CD4-positive, alpha-beta T cell treated with Interleukin-4 for 1 hour (primary cell): Measurements from ENCODE around the gene FHIT.
A peak's percentile ranks its signal among the peaks of the same experiment; 100 is the strongest.

Source experiments
- DNase-seq, 2 donors: peaks; one replicate each; pipeline ENCODE4 v3.0.0-alpha.2; 2020 to 2022

FHIT gene

GRCh38 chr3:60073228-60073627, 1178.0 kb downstream of the FHIT start:
- no peak for DNase-seq

DNA sequence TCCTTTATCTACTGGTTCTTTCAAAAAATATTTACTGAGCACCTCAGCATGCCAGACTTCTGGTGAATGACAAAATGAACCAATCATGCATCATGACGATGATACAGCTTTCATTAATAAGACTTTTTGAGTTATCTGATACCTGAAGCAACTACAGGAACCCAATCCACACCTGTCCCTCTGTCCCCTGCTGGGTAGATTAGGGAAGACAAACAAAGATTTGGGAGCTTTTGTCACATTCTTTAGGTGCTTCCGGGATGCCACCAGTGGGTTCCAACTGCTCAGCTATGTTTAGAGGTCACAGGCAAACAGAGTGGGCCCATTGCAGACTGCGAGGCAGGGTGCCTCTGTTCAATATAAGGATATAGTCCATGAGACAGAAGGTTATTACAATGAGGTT, 1180.9 kb downstream of the FHIT start:
- no peak for DNase-seq

DNA sequence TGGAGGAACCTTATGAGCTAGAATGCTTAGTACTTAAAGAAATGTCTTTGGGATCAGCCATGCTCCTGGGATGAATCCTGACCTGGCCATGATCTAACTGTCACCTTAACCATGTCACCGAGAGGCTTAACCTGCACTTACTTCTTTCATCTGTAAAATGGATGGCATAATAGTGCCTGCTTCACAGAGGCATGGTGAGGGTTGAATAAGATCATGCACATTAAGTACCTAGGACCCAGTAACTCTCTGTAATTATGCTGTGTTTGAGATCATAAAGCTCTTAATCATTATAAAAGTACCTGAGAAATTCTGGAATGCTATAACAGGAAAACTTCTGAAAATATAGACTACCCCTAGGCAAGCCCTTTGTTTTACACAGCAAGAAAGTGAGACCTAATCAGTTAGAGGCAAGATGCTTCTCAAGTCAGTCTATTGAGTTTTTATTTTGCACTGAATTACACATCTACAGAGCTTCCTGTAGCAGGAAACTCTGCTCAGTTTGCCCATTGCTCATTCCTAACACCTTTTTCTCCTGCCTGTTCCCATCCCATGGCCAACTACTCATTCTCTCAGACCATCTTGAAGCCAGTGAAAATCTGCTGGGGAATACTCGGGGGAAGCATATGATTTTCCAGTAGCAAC, 1185.9 kb downstream of the FHIT start:
- DNase-seq, result no peak

DNA sequence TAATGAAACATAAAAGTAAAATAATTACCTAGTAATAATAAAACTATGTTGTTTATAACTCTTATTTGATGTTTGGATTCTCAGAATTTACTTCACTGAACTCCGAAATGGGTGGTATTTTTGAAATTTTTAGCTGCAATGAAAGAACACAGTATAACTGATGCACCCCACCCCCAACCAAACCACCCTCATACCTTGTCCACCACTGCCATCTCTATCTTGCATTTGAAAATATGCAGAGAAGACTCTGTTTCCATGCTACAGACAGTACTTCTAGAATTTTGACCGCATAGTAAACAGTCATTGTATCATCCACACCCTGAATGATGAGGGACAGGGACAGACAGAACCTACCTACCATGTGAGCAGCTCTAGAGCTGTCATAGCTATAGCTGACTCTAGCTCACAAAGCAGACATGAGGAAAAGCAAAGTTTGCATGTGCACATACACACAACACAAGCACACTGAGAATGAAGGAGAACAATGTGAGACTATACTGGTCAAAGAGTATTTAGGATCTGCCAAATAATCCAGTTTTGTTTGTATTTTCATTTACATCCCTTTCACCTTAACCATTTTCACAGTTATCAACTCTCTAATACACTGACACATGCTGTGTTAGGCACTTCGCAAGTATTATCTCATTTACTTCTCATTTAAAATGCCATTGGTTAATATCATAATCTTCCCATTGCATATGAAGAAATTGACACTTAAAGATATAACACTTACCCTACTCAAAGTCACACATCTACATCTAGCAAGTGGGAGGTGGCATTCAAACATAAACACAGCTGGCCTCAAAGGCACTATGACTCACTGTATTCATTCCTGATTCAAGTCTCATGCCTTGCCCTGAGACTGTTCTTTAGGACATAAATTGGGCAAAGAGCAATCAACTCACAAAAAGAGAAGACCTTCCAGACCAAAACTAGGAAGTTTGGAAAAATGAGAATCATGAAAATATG, 1186.8 kb downstream of the FHIT start:
- DNase-seq, result no peak

GRCh38 chr3:60056404-60056803, 1194.8 kb downstream of the FHIT start:
- DNase-seq, result peak; percentile 49 to 68

DNA sequence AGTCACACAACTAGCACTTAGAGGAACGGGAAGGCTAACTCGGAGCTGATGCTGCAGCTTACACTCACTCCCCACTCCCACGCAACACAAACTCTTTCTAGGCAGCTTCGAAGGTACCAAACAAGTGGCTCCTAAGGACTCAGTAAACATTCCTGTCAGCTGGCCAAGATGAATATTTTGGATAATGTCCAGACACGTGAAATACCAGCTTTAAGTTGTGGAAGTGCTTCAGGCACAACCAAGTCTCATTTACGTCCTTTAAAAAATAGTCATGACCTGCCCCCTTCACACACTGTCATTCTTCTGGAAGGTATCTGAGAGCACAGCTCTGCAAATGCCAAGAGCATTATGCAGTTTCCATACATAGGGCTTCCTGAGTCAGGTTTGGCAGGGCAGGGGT, 1195.5 kb downstream of the FHIT start:
- no peak for DNase-seq

GRCh38 chr3:60053526-60054265, 1197.6 kb downstream of the FHIT start:
- DNase-seq, result no peak

GRCh38 chr3:60048447-60048848, 1202.8 kb downstream of the FHIT start:
- DNase-seq, result peak; percentile 75 to 76

DNA sequence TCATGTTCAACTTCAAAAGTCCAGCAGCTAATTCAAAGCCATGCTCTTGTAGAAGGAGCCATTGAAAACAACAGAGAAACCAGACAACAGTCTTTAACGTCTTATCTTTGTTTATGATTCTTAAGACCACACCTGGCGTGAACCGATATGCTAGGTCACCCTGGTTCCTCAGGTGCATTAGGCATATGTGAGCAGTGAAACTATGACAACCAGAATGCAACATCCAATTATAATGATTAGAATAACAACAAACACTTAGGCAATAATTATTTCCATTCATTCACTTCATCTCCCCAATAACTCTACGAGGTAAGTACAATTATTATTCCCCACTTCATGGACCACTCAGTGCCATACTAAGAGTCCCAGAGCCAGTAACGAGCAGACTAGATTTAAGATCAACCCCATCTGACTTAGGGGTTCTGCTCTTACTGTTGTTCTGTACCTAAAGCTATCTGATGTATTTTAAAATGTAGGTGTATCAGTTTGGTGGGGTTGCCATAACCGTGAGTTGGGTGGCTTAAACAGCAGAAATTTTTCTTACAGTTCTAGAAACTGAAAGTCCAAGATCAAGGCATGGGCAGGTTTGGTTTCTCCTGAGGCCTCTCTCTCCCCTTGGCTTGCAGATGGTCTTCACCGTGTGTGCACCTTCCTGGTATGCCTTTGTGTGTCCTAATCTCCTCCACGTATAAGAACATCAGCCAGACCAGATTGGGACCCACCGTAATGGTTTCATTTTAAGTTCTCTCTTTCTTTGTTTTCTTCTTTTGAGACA, 1203.6 kb downstream of the FHIT start:
- peak in 1 of 2 donors; percentile 35 for DNase-seq

DNA sequence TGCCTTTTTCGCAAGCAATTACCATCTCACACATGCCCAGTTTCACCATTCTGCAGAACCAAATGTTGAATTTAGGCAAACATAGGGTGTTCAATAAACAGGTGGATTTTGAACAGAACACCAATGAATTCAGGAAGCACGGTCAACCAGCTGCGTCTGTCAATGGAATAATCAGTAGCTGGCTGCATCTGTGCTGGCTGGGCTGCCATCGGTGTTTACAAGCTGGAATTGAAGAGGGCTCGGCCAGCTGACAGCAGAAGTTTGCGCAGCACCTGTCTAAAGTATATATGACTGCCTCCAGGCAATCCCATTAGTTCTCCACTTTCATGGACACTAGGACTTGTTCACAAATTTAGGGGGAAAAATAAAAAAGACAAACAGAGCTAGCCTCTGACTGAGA, 1205.0 kb downstream of the FHIT start:
- no peak for DNase-seq

GRCh38 chr3:60045686-60046085, 1205.6 kb downstream of the FHIT start:
- no peak for DNase-seq

DNA sequence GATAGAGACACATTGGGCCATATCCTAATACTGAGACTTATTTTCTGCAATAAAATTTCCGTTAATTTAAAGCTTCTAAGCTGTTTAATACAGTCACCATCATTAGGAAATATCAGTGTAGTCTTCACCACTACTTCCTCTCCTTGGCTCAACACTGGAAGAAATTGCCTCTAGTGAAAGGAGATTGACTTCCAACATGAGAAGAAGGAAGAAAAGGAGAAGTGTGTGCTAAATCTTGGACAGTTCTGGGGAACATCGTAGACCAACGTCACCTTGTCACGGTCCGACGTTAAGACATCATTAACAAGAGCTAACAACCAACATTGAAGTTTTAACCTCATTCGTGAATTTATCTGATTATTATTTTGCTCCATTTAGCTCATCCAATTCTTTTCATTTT, 1214.4 kb downstream of the FHIT start:
- no peak for DNase-seq

GRCh38 chr3:60033901-60034453, 1217.3 kb downstream of the FHIT start:
- DNase-seq, result no peak

DNA sequence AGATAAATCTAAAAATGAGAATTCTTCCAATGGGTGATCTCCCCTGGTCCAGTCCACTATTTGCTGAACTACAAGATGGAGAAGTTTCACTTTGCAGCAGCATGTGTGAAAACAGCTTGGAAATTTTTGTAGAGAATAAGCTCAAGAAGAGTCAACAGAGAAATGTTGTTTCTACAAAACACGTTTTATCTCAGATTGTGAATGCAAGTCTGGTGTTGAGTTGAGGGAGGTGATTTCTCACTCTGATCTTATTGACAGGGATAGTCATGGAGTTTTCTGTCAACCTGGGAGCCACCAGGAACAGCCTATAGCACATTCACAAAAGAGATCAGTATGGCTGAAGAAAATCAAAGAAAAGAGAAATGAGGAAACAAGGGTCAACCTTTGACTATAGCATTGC, 1220.3 kb downstream of the FHIT start:
- no peak for DNase-seq

GRCh38 chr3:60028233-60028632, 1223.0 kb downstream of the FHIT start:
- DNase-seq, result no peak

DNA sequence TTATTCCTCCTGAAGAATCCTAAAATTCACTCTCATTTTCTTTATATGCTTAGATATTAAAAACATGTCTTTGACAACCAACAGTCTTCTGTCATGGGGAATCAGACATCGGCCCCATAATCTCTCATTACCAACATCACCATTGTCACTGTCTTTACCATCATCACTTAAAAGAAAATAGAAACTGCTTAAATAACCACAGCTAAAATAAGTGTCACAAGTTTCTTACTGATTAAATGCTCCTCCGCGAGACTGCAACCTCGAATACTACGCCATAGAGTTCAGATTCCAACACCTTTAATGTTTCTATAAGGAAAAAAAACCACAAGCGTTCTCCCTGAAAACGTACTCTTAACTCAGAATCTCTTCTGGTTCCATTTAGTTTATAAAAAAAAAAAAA, 1223.9 kb downstream of the FHIT start:
- no peak for DNase-seq

GRCh38 chr3:60025096-60026050, 1225.9 kb downstream of the FHIT start:
- no peak for DNase-seq

DNA sequence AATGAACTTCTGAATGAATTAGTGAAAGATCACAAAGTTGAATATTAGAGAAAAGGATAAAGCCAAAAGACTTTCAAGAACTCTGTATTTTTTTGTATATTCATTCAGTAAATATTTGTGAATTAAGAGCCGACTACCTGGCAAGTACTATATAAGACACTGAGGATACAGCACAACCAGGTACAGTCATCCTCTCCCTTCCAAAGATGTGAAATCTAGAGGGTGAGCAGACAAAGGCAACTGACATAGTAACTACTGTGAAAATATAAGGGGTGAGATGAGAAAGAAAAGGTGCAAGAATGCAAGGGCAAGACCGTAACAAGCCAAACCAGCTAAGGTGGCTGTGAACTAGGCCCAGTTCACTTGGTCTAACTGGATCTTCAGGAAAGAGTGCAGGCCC, 1226.9 kb downstream of the FHIT start:
- no peak for DNase-seq

GRCh38 chr3:60023189-60023588, 1228.1 kb downstream of the FHIT start:
- DNase-seq, result no peak

DNA sequence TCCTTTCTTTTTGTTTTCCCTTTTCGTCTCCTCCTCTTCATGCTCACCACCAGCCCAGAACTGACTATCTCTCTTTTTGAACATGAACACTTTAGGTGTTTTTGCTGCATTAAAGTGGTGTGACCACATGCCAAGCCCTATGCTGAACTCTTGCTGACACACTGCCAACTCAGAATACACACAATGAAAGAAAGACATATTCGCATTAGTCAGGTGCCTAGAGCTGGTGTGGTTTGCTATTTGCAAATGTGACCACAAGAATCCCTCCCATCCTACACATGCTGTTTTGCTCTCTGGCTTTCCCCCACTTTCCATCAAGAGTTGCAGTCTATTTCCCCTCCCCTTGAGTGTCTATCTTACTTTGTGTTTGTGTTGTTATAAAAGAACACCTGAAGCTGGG, 1233.6 kb downstream of the FHIT start:
- DNase-seq, result peak; percentile 60 to 62

GRCh38 chr3:60015032-60015705, 1236.1 kb downstream of the FHIT start:
- DNase-seq, result no peak
